Measurements from ENCODE around the gene MAFG.

GRCh38 chr17:81931557-81932332 is 4.2 kb upstream of the MAFG start:
- TF ChIP-seq CTCF (conservative IDR thresholded peaks at IDR 0.05 in 1 of 2, IDR thresholded peaks at IDR 0.05 in 1 of 2; ENCODE audit: low read depth in 1 of 2, low read length in 2 of 2) (no peak), EZH2 (IDR thresholded peaks at IDR 0.05; ENCODE audit: low read length, missing control alignments) (no peak)

All from fibroblast of lung (primary cell).